ENCODE results near the gene B4GALNT1.

The B4GALNT1 gene

DNA sequence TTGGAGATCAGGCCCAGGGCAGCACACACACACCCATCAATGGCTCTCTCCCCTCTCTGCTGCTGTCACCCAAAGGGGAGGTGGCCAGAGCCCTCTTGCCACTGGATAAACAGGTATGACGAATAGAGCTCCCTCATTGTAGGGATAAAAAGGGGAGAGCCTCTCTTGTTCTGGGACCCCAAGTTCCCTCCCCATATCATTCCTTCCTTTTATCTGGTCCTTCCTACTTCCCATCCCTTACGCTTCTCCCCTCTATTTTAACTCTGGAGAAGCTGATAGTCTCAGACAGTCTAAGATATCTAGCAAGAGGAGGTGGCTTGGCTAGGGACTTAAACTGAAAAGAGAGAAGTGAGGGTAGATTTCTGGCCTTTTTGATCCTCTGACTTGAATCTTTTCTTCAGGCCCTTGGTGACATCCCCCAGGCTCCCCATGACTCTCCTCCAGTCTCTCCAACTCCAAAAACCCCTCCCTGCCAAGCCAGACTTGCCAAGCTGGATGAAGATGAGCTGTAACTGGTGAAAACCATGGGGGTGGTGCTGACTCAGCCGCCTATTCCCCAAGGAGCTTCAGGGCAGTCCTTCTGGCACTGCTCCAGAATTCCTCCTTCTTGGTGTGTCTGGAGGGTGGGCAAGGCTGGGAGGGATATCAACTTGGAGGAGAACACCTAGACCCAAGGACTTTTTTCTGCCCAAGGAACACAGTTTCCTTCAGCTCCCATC, 16.5 kb downstream of the B4GALNT1 start:
- no peak for ATAC-seq
- TF ChIP-seq, protein P1, sequence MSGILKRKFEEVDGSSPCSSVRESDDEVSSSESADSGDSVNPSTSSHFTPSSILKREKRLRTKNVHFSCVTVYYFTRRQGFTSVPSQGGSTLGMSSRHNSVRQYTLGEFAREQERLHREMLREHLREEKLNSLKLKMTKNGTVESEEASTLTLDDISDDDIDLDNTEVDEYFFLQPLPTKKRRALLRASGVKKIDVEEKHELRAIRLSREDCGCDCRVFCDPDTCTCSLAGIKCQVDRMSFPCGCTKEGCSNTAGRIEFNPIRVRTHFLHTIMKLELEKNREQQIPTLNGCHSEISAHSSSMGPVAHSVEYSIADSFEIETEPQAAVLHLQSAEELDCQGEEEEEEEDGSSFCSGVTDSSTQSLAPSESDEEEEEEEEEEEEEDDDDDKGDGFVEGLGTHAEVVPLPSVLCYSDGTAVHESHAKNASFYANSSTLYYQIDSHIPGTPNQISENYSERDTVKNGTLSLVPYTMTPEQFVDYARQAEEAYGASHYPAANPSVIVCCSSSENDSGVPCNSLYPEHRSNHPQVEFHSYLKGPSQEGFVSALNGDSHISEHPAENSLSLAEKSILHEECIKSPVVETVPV (CRISPR knock-in tag; IDR thresholded peaks at IDR 0.05) = no peak

DNA sequence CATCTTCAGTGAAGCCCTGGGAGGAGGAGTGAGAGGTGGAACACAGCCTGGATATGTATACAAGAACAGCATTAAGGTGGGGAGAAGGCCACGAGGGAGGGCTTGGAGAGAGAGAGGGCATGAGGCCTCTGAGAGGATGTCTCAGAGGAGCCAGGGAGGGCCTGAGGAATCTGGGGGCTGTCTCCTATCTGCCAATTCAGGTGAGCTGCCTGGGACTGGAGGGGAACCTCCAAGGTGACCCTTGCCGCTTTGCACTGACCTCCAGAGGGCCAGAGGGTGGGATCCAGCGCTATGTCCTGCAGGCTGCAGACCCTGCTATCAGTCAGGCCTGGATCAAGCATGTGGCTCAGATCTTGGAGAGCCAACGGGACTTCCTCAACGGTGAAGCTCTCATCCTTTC, 17.4 kb downstream of the B4GALNT1 start:
- TF ChIP-seq ZC3H10 (CRISPR knock-in tag; IDR thresholded peaks at IDR 0.05) (no peak), ZNF70 (CRISPR knock-in tag; IDR thresholded peaks at IDR 0.05) (no peak), SNAI2 (CRISPR knock-in tag; IDR thresholded peaks at IDR 0.05) (no peak), ZNF8 (CRISPR knock-in tag; IDR thresholded peaks at IDR 0.05) (no peak), TOX (CRISPR knock-in tag; IDR thresholded peaks at IDR 0.05; ENCODE audit: borderline replicate concordance) (no peak), ESRRG (CRISPR knock-in tag; IDR thresholded peaks at IDR 0.05) (no peak), CSDC2 (CRISPR knock-in tag; IDR thresholded peaks at IDR 0.05) (no peak), OSR1 (CRISPR knock-in tag; IDR thresholded peaks at IDR 0.05) (no peak), ARNTL (CRISPR knock-in tag; IDR thresholded peaks at IDR 0.05; ENCODE audit: borderline replicate concordance, low read depth) (no peak), ISL1 (CRISPR knock-in tag; IDR thresholded peaks at IDR 0.05) (no peak)
- TF ChIP-seq, protein P2, sequence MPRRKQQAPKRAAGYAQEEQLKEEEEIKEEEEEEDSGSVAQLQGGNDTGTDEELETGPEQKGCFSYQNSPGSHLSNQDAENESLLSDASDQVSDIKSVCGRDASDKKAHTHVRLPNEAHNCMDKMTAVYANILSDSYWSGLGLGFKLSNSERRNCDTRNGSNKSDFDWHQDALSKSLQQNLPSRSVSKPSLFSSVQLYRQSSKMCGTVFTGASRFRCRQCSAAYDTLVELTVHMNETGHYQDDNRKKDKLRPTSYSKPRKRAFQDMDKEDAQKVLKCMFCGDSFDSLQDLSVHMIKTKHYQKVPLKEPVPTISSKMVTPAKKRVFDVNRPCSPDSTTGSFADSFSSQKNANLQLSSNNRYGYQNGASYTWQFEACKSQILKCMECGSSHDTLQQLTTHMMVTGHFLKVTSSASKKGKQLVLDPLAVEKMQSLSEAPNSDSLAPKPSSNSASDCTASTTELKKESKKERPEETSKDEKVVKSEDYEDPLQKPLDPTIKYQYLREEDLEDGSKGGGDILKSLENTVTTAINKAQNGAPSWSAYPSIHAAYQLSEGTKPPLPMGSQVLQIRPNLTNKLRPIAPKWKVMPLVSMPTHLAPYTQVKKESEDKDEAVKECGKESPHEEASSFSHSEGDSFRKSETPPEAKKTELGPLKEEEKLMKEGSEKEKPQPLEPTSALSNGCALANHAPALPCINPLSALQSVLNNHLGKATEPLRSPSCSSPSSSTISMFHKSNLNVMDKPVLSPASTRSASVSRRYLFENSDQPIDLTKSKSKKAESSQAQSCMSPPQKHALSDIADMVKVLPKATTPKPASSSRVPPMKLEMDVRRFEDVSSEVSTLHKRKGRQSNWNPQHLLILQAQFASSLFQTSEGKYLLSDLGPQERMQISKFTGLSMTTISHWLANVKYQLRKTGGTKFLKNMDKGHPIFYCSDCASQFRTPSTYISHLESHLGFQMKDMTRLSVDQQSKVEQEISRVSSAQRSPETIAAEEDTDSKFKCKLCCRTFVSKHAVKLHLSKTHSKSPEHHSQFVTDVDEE (CRISPR knock-in tag; IDR thresholded peaks at IDR 0.05) = no peak
- TF ChIP-seq, protein P3, sequence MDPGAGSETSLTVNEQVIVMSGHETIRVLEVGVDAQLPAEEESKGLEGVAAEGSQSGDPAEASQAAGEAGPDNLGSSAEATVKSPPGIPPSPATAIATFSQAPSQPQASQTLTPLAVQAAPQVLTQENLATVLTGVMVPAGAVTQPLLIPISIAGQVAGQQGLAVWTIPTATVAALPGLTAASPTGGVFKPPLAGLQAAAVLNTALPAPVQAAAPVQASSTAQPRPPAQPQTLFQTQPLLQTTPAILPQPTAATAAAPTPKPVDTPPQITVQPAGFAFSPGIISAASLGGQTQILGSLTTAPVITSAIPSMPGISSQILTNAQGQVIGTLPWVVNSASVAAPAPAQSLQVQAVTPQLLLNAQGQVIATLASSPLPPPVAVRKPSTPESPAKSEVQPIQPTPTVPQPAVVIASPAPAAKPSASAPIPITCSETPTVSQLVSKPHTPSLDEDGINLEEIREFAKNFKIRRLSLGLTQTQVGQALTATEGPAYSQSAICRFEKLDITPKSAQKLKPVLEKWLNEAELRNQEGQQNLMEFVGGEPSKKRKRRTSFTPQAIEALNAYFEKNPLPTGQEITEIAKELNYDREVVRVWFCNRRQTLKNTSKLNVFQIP (CRISPR knock-in tag; IDR thresholded peaks at IDR 0.05; ENCODE audit: borderline replicate concordance, low read depth) = no peak
- TF ChIP-seq, protein P1 (CRISPR knock-in tag; IDR thresholded peaks at IDR 0.05) = no peak
- TF ChIP-seq, protein P4, sequence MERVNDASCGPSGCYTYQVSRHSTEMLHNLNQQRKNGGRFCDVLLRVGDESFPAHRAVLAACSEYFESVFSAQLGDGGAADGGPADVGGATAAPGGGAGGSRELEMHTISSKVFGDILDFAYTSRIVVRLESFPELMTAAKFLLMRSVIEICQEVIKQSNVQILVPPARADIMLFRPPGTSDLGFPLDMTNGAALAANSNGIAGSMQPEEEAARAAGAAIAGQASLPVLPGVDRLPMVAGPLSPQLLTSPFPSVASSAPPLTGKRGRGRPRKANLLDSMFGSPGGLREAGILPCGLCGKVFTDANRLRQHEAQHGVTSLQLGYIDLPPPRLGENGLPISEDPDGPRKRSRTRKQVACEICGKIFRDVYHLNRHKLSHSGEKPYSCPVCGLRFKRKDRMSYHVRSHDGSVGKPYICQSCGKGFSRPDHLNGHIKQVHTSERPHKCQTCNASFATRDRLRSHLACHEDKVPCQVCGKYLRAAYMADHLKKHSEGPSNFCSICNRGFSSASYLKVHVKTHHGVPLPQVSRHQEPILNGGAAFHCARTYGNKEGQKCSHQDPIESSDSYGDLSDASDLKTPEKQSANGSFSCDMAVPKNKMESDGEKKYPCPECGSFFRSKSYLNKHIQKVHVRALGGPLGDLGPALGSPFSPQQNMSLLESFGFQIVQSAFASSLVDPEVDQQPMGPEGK (CRISPR knock-in tag; IDR thresholded peaks at IDR 0.05; ENCODE audit: borderline replicate concordance) = no peak
- no peak for ATAC-seq

DNA sequence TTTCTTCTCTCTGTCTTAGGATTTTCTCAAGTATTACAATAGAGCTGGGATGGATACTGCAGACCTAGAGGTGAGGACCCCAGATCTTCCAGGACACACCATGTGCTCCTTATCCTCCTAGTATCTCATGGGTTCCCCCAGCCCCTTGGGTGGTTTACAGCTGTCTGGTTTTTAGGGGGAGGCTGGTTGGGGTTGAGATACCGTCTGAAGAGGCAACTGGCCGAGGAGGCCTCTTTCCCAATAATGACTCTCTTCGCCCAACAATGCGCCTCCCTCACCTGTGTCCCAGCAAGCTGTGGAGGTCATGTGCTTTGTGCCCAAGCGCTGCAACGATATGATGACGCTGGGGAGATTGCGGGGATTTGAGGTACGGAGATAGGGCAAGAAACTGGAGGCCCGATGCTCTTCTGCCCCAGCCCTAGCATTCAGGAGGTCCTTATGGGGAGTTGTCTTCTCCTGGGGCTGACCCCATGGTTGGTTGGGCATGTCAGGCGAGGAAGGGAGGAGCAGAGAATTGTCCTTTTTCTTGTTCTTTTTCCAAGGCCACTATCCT, 18.0 kb downstream of the B4GALNT1 start:
- no peak for ATAC-seq
- no peak for TF ChIP-seq TCF4 (CRISPR knock-in tag; IDR thresholded peaks at IDR 0.05; ENCODE audit: borderline replicate concordance)
- TF ChIP-seq ZC3H10 (CRISPR knock-in tag; IDR thresholded peaks at IDR 0.05) = no peak
- no peak for TF ChIP-seq ARNTL (CRISPR knock-in tag; IDR thresholded peaks at IDR 0.05; ENCODE audit: borderline replicate concordance, low read depth)
- TF ChIP-seq TOX (CRISPR knock-in tag; IDR thresholded peaks at IDR 0.05; ENCODE audit: borderline replicate concordance) = no peak
- TF ChIP-seq, protein P5, sequence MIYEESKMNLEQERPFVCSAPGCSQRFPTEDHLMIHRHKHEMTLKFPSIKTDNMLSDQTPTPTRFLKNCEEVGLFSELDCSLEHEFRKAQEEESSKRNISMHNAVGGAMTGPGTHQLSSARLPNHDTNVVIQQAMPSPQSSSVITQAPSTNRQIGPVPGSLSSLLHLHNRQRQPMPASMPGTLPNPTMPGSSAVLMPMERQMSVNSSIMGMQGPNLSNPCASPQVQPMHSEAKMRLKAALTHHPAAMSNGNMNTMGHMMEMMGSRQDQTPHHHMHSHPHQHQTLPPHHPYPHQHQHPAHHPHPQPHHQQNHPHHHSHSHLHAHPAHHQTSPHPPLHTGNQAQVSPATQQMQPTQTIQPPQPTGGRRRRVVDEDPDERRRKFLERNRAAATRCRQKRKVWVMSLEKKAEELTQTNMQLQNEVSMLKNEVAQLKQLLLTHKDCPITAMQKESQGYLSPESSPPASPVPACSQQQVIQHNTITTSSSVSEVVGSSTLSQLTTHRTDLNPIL (CRISPR knock-in tag; IDR thresholded peaks at IDR 0.05; ENCODE audit: low read depth) = no peak
- no peak for TF ChIP-seq GLIS3 (CRISPR knock-in tag; IDR thresholded peaks at IDR 0.05)
- TF ChIP-seq, protein P3 (CRISPR knock-in tag; IDR thresholded peaks at IDR 0.05; ENCODE audit: borderline replicate concordance, low read depth) = no peak
- no peak for TF ChIP-seq BACH2 (CRISPR knock-in tag; IDR thresholded peaks at IDR 0.05; ENCODE audit: borderline replicate concordance)
- TF ChIP-seq, protein P1 (CRISPR knock-in tag; IDR thresholded peaks at IDR 0.05) = no peak
- TF ChIP-seq ZFP30 (CRISPR knock-in tag; IDR thresholded peaks at IDR 0.05) = no peak
- no peak for TF ChIP-seq ISL1 (CRISPR knock-in tag; IDR thresholded peaks at IDR 0.05)
- no peak for TF ChIP-seq CSDC2 (CRISPR knock-in tag; IDR thresholded peaks at IDR 0.05)
